AG04449 (cell line): ENCODE results near the gene COL23A1.

ENCODE experiments used
- CTCF ChIA-PET: fragments of 350-600 bp; formaldehyde crosslinking; extraction: SDS; loops from one replicate; lab custom pipeline; 2021; ENCODE audit warnings: antibody characterized with exemption; lab: Yijun Ruan, JAX
- POLR2A ChIA-PET: fragments of 400-600, 350-600 bp; formaldehyde crosslinking; extraction: SDS; loops from one replicate; lab custom pipeline; 2020; ENCODE audit warnings: antibody characterized with exemption, inconsistent platforms; lab: Yijun Ruan, JAX
- DNase-seq: peaks from one replicate; pipeline ENCODE4 v3.0.0-alpha.2; 2010; ENCODE audit warnings: low read depth, low spot score
- H3K4me3 ChIP-seq: 2 replicates; pipeline ENCODE4 v1.5.1; 2011; ENCODE audit warnings: low read depth, mild to moderate bottlenecking, control low read depth, low read length
- CTCF ChIP-seq: IDR thresholded peaks from one replicate; pipeline ENCODE4 v1.5.1; 2011; ENCODE audit warnings: mild to moderate bottlenecking, moderate library complexity, low read length, control low read depth, inconsistent platforms; ENCODE audit not compliant: insufficient read depth; ENCODE audit errors: missing control alignments

The COL23A1 gene

GRCh38 chr5:178194026-178194425 is 396.2 kb downstream of the COL23A1 start:
- POLR2A ChIA-PET = no interaction called here
- no peak for DNase-seq

GRCh38 chr5:178193251-178193809 is 396.9 kb downstream of the COL23A1 start:
- TF ChIP-seq CTCF = no peak
- ChIA-PET CTCF (no interaction called here), POLR2A (interaction anchor here (0.6 kb wide), 1 partner anchor 40 kb away, joined by 4 read pairs; the partner anchor contains the start of gene NHP2)
- no peak overlapping the region for H3K4me3 ChIP-seq
- DNase-seq = no peak

More at GRCh38 chr5:178194026-178194425, 396.2 kb downstream of the COL23A1 start:
- CTCF ChIA-PET = no interaction called here
- TF ChIP-seq CTCF = no peak
- no peak overlapping the region for H3K4me3 ChIP-seq

GRCh38 chr5:178192787-178193186 is 397.4 kb downstream of the COL23A1 start:
- ChIA-PET CTCF (no interaction called here), POLR2A (interaction anchor here (0.6 kb wide), 1 partner anchor 39 kb away, joined by 4 read pairs; the partner anchor contains the start of gene NHP2)
- no peak for DNase-seq
- no peak for TF ChIP-seq CTCF
- H3K4me3 ChIP-seq = no peak overlapping the region

- H3K4me3 ChIP-seq = no peak overlapping the region
- DNase-seq = no peak
- POLR2A ChIA-PET = no interaction called here
- no peak for TF ChIP-seq CTCF
- CTCF ChIA-PET = no interaction called here
These were observed 397.9 kb downstream of the COL23A1 start for GRCh38 chr5:178192244-178192643.

GRCh38 chr5:178191661-178192060 is 398.5 kb downstream of the COL23A1 start:
- no peak for DNase-seq
- ChIA-PET CTCF (no interaction called here), POLR2A (no interaction called here)
- no peak for TF ChIP-seq CTCF
- no peak overlapping the region for H3K4me3 ChIP-seq

GRCh38 chr5:178189433-178189832 is 400.8 kb downstream of the COL23A1 start:
- ChIA-PET POLR2A (interaction anchor here (0.8 kb wide), 1 partner anchor 15 kb away, joined by 3 read pairs; the partner anchor contains the start of gene HNRNPAB), CTCF (no interaction called here)
- no peak overlapping the region for H3K4me3 ChIP-seq
- DNase-seq = no peak
- no peak for TF ChIP-seq CTCF
